ENCODE results near the gene FADS1.

- no peak for TF ChIP-seq CTCF (IDR thresholded peaks at IDR 0.05)
- no peak for TF ChIP-seq POLR2AphosphoS5 (IDR thresholded peaks at IDR 0.05)
- no peak for TF ChIP-seq POLR2A (IDR thresholded peaks at IDR 0.05)
Observed at GRCh38 chr11:61762798-61763197, 54.0 kb downstream of the FADS1 start.

Data from stomach (tissue), 4 donors.